PFSK-1 (cell line): Measurements from ENCODE around the gene SLAMF9.

Source experiments
- POLR2AphosphoS5 ChIP-seq: IDR thresholded peaks from 2 replicates; pipeline ENCODE4 v1.6.1; 2012; ENCODE audit warnings: low read depth, mild to moderate bottlenecking, control low read depth, low read length, moderate library complexity
- REST ChIP-seq, 2 experiments: IDR thresholded peaks; 2 replicates each; pipeline versions ENCODE4 v1.6.1 to v1.8.0; 2011 to 2012; ENCODE audit warnings: low read depth in 2 of 2, low read length in 2 of 2, control low read depth in 1 of 2, inconsistent platforms in 1 of 2, mild to moderate bottlenecking in 1 of 2, moderate library complexity in 1 of 2; ENCODE audit not compliant: insufficient read depth in 1 of 2
- SIN3A ChIP-seq: IDR thresholded peaks from 2 replicates; pipeline ENCODE4 v1.6.1; 2012; ENCODE audit warnings: mild to moderate bottlenecking, low read length, moderate library complexity, borderline replicate concordance; ENCODE audit not compliant: insufficient read depth
- TAF1 ChIP-seq: IDR thresholded peaks from 2 replicates; pipeline ENCODE4 v1.6.1; 2012; ENCODE audit warnings: low read length, control low read depth, borderline replicate concordance; ENCODE audit not compliant: insufficient read depth

- TF ChIP-seq REST (IDR thresholded peaks at IDR 0.05; ENCODE audit: insufficient read depth in 1 of 2, low read depth in 2 of 2, low read length in 2 of 2) (no peak), POLR2AphosphoS5 (no peak), SIN3A (no peak), TAF1 (no peak)
Measured at GRCh38 chr1:159915571-159916241, 38.3 kb downstream of the SLAMF9 start.
